CD4-positive, alpha-beta memory T cell (primary cell): ENCODE data around the gene OAF. TPM values are rescaled to one million over a fixed set of nuclear protein-coding genes. Genes with fewer than 3 reads are reported as not detected.

Experiments
- CTCF ChIA-PET: fragments of 350-600 bp; sonication (Branson Sonifier 250); formaldehyde crosslinking; loops from one replicate; lab custom pipeline; 2021; ENCODE audit warnings: inconsistent platforms; ENCODE audit not compliant: partially characterized antibody; lab: Charles Lee
- POLR2A ChIA-PET: fragments of 350-600 bp; sonication (Branson Sonifier 250); formaldehyde crosslinking; loops from one replicate; lab custom pipeline; 2021; ENCODE audit not compliant: partially characterized antibody; lab: Charles Lee
- DNase-seq, 5 donors: peaks; one replicate each; pipeline versions ENCODE4 v3.0.0 to v3.0.0-alpha.2; 2020 to 2022; ENCODE audit warnings: mixed read lengths in 1 of 5
- H3K27ac ChIP-seq: one replicate; pipeline ENCODE4 v1.7.0; 2013; ENCODE audit warnings: low read depth, low read length
- H3K27me3 ChIP-seq: 2 replicates; pipeline ENCODE4 v1.7.0; 2013; ENCODE audit warnings: mild to moderate bottlenecking, low read length, moderate library complexity; ENCODE audit not compliant: insufficient read depth
- H3K36me3 ChIP-seq: 2 replicates; pipeline ENCODE4 v1.7.0; 2013; ENCODE audit warnings: mild to moderate bottlenecking, low read length, moderate library complexity; ENCODE audit not compliant: insufficient read depth
- H3K4me1 ChIP-seq: 2 replicates; pipeline ENCODE4 v1.7.0; 2013; ENCODE audit warnings: mild to moderate bottlenecking, low read length, moderate library complexity; ENCODE audit not compliant: insufficient read depth
- H3K4me3 ChIP-seq, 2 donors: one replicate each; pipeline ENCODE4 v1.7.0; 2013; ENCODE audit warnings: low read length in 2 of 2, mild to moderate bottlenecking in 1 of 2
- H3K9me3 ChIP-seq, 2 donors: one replicate each; pipeline ENCODE4 v1.7.0; 2013; ENCODE audit warnings: low read length in 2 of 2, control low read depth in 1 of 2; ENCODE audit not compliant: control insufficient read depth in 1 of 2
- H3K27ac Mint-ChIP-seq, 7 donors: one replicate each; pipeline ENCODE4 v1.8.0; 2020 to 2021; ENCODE audit warnings: mixed read lengths in 7 of 7, mild to moderate bottlenecking in 6 of 7, inconsistent platforms in 3 of 7, moderate library complexity in 3 of 7
- H3K27me3 Mint-ChIP-seq, 2 donors: one replicate each; pipeline ENCODE4 v1.8.0; 2020 to 2021; ENCODE audit warnings: mixed read lengths in 2 of 2
- H3K36me3 Mint-ChIP-seq, 2 donors: one replicate each; pipeline ENCODE4 v1.8.0; 2020 to 2021; ENCODE audit warnings: mixed read lengths in 2 of 2, inconsistent platforms in 1 of 2, mild to moderate bottlenecking in 1 of 2
- H3K4me1 Mint-ChIP-seq, 4 donors: one replicate each; pipeline ENCODE4 v1.8.0; 2020 to 2021; ENCODE audit warnings: mixed read lengths in 4 of 4, mild to moderate bottlenecking in 1 of 4
- H3K4me3 Mint-ChIP-seq, 8 donors: one replicate each; pipeline ENCODE4 v1.8.0; 2020 to 2021; ENCODE audit warnings: mixed read lengths in 8 of 8, mild to moderate bottlenecking in 7 of 8, moderate library complexity in 6 of 8, inconsistent platforms in 3 of 8
- H3K9me3 Mint-ChIP-seq, 8 donors: one replicate each; pipeline ENCODE4 v1.8.0; 2020 to 2021; ENCODE audit warnings: mixed read lengths in 8 of 8, mild to moderate bottlenecking in 5 of 8, inconsistent platforms in 3 of 8, moderate library complexity in 1 of 8
- intact Hi-C: fragments of 100-400 bp; cut with micrococcal nuclease; formaldehyde crosslinking; loops from one replicate; pipeline ENCODE4 v1.15.1; 2023
- polyA plus RNA-seq, 2 donors: library from polyadenylated mRNA; unstranded; fragments of 300-500 nt; fragmentation: Illumina TruSeq; gene quantifications; one replicate each; pipeline ENCODE4 v1.2.3, GENCODE V29; 2021
- total RNA-seq, 2 experiments: library from RNA; stranded (reverse); gene quantifications; one replicate each; pipeline ENCODE4 v1.2.3, GENCODE V29; 2021

The OAF gene
- total and polyA plus RNA-seq, 4 experiments from 2014 or later = 1.3 to 2.6 (median 1.7) TPM

GRCh38 chr11:120229451-120230424, 18.9 kb downstream of the OAF start:
- no peaks in the 10 kb centered on the region for H3K36me3 Mint-ChIP-seq
- peaks cover 0 to 2% (median 0%) of the 10 kb centered on the region in 8 donors for H3K9me3 Mint-ChIP-seq
- H3K27me3 ChIP-seq = no peaks in the 10 kb centered on the region
- peaks cover 10 to 22% of the 10 kb centered on the region in 2 donors for H3K27me3 Mint-ChIP-seq
- CTCF ChIA-PET = interaction anchor here (1.4 to 2.4 kb wide), 3 partner anchors 52 to 73 kb away, joined by 3 to 12 read pairs (median 9); no protein-coding TSS in a partner anchor
- intact Hi-C loops = no loop called here
- H3K36me3 ChIP-seq = no peaks in the 10 kb centered on the region
- no peaks in the 10 kb centered on the region for H3K4me1 Mint-ChIP-seq
- no peaks in the 10 kb centered on the region for H3K4me1 ChIP-seq
- H3K4me3 Mint-ChIP-seq = no peak overlapping the region
- H3K4me3 ChIP-seq = no peak overlapping the region
- H3K27ac ChIP-seq = no peak overlapping the region
- no peaks in the 10 kb centered on the region for H3K9me3 ChIP-seq
- no peak for DNase-seq
- POLR2A ChIA-PET = interaction anchor here (1.0 kb wide), 1 partner anchor 61 kb away, joined by 3 read pairs; no protein-coding TSS in a partner anchor
- H3K27ac Mint-ChIP-seq = no peak overlapping the region

GRCh38 chr11:120230433-120231071, 19.7 kb downstream of the OAF start:
- Mint-ChIP-seq H3K27me3 (peaks cover 13 to 22% of the 10 kb centered on the region in 2 donors), H3K27ac (no peak overlapping the region), H3K9me3 (peaks cover 0 to 2% (median 0%) of the 10 kb centered on the region in 8 donors), H3K4me3 (no peak overlapping the region), H3K4me1 (no peaks in the 10 kb centered on the region), H3K36me3 (no peaks in the 10 kb centered on the region)
- POLR2A ChIA-PET = no interaction called here
- intact Hi-C loops = no loop called here
- CTCF ChIA-PET = interaction anchor here (1.4 to 2.4 kb wide), 3 partner anchors 53 to 72 kb away, joined by 3 to 12 read pairs (median 9); no protein-coding TSS in a partner anchor
- Histone ChIP-seq H3K36me3 (no peaks in the 10 kb centered on the region), H3K4me3 (no peak overlapping the region), H3K9me3 (no peaks in the 10 kb centered on the region), H3K27me3 (no peaks in the 10 kb centered on the region), H3K4me1 (no peaks in the 10 kb centered on the region), H3K27ac (no peak overlapping the region)
- DNase-seq = no peak

GRCh38 chr11:120231963-120232362, 21.1 kb downstream of the OAF start:
- Mint-ChIP-seq H3K27ac (no peak overlapping the region), H3K4me3 (no peak overlapping the region), H3K27me3 (peaks cover 13 to 18% of the 10 kb centered on the region in 2 donors), H3K36me3 (no peaks in the 10 kb centered on the region), H3K9me3 (no peaks in the 10 kb centered on the region), H3K4me1 (no peaks in the 10 kb centered on the region)
- Histone ChIP-seq H3K4me1 (no peaks in the 10 kb centered on the region), H3K27ac (no peak overlapping the region), H3K4me3 (no peak overlapping the region), H3K36me3 (no peaks in the 10 kb centered on the region), H3K9me3 (no peaks in the 10 kb centered on the region), H3K27me3 (no peaks in the 10 kb centered on the region)
- ChIA-PET POLR2A (no interaction called here), CTCF (interaction anchor here (1.0 kb wide), 1 partner anchor 18 kb away, joined by 3 read pairs; no protein-coding TSS in a partner anchor)
- intact Hi-C loops = no loop called here
- DNase-seq = no peak

- no peaks in the 10 kb centered on the region for H3K9me3 Mint-ChIP-seq
- Histone ChIP-seq H3K9me3 (no peaks in the 10 kb centered on the region), H3K4me3 (no peak overlapping the region), H3K4me1 (no peaks in the 10 kb centered on the region), H3K36me3 (no peaks in the 10 kb centered on the region), H3K27me3 (no peaks in the 10 kb centered on the region), H3K27ac (no peak overlapping the region)
- no peak overlapping the region for H3K27ac Mint-ChIP-seq
- H3K27me3 Mint-ChIP-seq = peaks cover 16 to 25% of the 10 kb centered on the region in 2 donors
- no peak for DNase-seq
- no peak overlapping the region for H3K4me3 Mint-ChIP-seq
- CTCF ChIA-PET = interaction anchor here (1.1 to 4.1 kb wide), 2 partner anchors 11 to 70 kb away, joined by 3 to 19 read pairs; no protein-coding TSS in a partner anchor
- POLR2A ChIA-PET = no interaction called here
- no peaks in the 10 kb centered on the region for H3K4me1 Mint-ChIP-seq
- no peaks in the 10 kb centered on the region for H3K36me3 Mint-ChIP-seq
- intact Hi-C loops = no loop called here
Measured at GRCh38 chr11:120233207-120233803, 22.5 kb downstream of the OAF start.

- H3K9me3 Mint-ChIP-seq = no peaks in the 10 kb centered on the region
- H3K4me3 Mint-ChIP-seq = no peak overlapping the region
- peak in 4 of 5 donors; percentile 26 to 32 (median 29) for DNase-seq
- H3K27ac ChIP-seq = no peak overlapping the region
- peaks cover 26 to 30% of the 10 kb centered on the region in 2 donors for H3K27me3 Mint-ChIP-seq
- intact Hi-C loops = loop anchor here (2.0 to 5.0 kb wide), 2 partner anchors 68 to 877 kb away; no protein-coding TSS in a partner anchor
- H3K36me3 ChIP-seq = no peaks in the 10 kb centered on the region
- no peaks in the 10 kb centered on the region for H3K9me3 ChIP-seq
- no peaks in the 10 kb centered on the region for H3K27me3 ChIP-seq
- POLR2A ChIA-PET = no interaction called here
- CTCF ChIA-PET = interaction anchor here (0.8 to 4.1 kb wide), 4 partner anchors 9 to 68 kb away, joined by 3 to 19 read pairs (median 6); no protein-coding TSS in a partner anchor
- no peaks in the 10 kb centered on the region for H3K36me3 Mint-ChIP-seq
- H3K4me1 ChIP-seq = no peaks in the 10 kb centered on the region
- H3K4me1 Mint-ChIP-seq = no peaks in the 10 kb centered on the region
- no peak overlapping the region for H3K4me3 ChIP-seq
- no peak overlapping the region for H3K27ac Mint-ChIP-seq
Measured at GRCh38 chr11:120235024-120235628, 24.3 kb downstream of the OAF start.

DNA sequence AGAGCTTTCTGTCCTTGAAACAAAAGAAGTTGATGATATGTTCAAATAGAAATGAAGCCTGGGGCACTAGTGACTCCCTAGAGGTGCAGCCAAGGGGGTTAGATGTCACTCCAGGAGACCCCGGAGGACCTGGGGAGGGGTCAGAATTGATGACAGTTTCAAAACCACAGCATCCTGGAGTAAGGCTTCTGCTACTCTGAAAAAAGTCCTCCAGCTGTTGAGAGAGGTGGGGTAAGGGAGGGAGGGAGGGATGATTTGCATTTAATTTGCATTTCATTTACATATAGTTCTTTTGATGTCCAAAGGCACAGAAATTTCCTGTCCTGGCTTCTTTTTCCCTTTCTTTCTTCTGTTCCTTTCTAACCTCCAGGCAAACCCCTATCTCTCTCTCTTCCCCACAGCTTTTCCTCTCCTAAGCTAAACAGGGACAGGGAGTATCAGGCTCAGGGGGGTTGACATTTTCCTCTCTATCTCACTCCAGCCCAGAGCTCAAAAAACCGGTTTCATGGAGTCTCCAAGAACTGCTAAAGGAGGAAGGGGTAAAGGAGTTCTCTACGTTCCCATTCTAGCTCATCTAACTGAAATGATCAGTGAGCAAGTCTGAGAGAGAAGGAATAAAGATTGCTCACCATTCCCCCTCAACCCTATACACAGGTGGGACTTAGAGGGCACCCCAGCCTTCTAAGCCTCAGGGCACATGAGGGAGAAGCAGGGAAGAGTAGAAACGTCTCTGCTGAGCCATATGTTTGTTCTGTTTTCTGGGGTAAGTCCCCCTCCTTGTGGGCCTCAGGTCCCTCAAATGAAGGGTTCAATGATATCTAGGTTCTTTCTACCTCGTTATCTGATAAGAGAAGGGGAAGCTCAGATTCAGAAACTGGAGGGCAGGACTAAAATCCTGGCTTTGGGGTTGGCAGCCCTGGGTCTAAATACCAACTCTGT, 25.6 kb downstream of the OAF start:
- H3K27ac Mint-ChIP-seq = peak overlapping the region in 1 of 7 donors; percentile 4
- peaks cover 38 to 39% of the 10 kb centered on the region in 2 donors for H3K27me3 Mint-ChIP-seq

More for the DNA sequence above, 25.6 kb downstream of the OAF start:
- ChIA-PET POLR2A (no interaction called here), CTCF (interaction anchor here (0.7 to 4.1 kb wide), 4 partner anchors 8 to 958 kb away, joined by 3 to 19 read pairs (median 6); no protein-coding TSS in a partner anchor)
- intact Hi-C loops = loop anchor here (5.0 kb wide), 1 partner anchor 876 kb away; no protein-coding TSS in a partner anchor
- DNase-seq = no peak
- Histone ChIP-seq H3K36me3 (no peaks in the 10 kb centered on the region), H3K4me1 (no peaks in the 10 kb centered on the region), H3K27me3 (peaks cover 3% of the 10 kb centered on the region), H3K4me3 (no peak overlapping the region), H3K27ac (no peak overlapping the region), H3K9me3 (no peaks in the 10 kb centered on the region)
- H3K9me3 Mint-ChIP-seq = no peaks in the 10 kb centered on the region
- H3K4me3 Mint-ChIP-seq = no peak overlapping the region
- H3K4me1 Mint-ChIP-seq = no peaks in the 10 kb centered on the region
- no peaks in the 10 kb centered on the region for H3K36me3 Mint-ChIP-seq
